ENCODE results near the gene C6orf136. TPM values are rescaled to one million over a fixed set of nuclear protein-coding genes. Genes with fewer than 3 reads are reported as not detected.
A peak's percentile ranks its signal among the peaks of the same experiment; 100 is the strongest.

The C6orf136 gene
- total RNA-seq, 1 donor from 2014 or later: 4.6 TPM

DNA sequence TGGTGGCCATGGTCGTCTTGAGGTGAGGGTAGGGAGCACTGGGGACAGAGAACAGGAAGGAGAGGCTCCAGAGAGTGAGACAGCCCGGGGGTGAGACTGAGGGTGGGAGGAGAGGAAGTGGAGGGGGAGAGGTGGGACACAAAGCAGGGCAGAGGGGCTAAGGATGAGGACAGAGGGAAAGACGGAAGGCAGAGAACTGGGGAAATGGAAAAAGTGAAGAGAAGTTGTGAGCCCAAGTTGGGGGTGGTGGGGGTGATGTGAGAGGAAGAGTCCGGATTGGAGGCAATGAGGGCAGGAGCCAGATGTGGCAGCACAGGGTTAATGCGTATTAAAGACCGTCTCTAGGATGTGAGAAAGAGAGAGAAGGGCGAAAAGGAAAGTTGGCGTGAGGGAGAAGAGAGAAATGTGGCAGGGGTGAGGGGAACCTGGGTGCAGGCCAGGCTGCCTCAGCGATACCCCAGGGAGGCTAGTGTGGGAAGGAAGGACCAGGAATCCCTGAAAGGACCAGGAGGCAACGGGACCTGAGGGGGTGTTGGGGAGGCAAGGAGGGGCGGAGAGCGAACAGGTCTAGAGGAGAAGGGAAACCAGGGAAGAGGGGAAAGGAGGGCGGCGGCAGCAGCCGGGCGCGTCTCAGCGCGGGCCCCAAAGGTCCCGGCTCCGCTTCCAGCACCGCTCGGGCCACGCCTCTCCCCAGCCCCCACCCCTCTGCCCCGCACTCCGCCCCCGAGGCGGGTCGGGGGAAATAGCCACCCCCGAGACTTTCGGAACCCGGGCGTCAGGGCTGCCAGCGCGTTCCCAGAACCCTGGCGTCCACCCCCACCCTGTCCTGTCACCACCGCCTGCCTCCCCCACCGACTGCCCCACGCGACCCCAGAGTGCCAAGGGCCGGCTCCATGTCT, 39.3 kb downstream of the C6orf136 start, which contains the start of gene PPP1R18:
PPP1R18 (minus strand) TSS at position 637 of the 899 bp plus-strand sequence; CDS start at position 10, 627 bp downstream.
- H3K4me3 ChIP-seq (ENCODE audit: low read depth, low read length): peak within 1 kb of the TSS; percentile 94
- DNase-seq (ENCODE audit: low read depth): no peak
- TF ChIP-seq, protein P1, sequence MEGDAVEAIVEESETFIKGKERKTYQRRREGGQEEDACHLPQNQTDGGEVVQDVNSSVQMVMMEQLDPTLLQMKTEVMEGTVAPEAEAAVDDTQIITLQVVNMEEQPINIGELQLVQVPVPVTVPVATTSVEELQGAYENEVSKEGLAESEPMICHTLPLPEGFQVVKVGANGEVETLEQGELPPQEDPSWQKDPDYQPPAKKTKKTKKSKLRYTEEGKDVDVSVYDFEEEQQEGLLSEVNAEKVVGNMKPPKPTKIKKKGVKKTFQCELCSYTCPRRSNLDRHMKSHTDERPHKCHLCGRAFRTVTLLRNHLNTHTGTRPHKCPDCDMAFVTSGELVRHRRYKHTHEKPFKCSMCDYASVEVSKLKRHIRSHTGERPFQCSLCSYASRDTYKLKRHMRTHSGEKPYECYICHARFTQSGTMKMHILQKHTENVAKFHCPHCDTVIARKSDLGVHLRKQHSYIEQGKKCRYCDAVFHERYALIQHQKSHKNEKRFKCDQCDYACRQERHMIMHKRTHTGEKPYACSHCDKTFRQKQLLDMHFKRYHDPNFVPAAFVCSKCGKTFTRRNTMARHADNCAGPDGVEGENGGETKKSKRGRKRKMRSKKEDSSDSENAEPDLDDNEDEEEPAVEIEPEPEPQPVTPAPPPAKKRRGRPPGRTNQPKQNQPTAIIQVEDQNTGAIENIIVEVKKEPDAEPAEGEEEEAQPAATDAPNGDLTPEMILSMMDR (conservative IDR thresholded peaks at IDR 0.05; ENCODE audit: low read depth, low read length): no peak

DNA sequence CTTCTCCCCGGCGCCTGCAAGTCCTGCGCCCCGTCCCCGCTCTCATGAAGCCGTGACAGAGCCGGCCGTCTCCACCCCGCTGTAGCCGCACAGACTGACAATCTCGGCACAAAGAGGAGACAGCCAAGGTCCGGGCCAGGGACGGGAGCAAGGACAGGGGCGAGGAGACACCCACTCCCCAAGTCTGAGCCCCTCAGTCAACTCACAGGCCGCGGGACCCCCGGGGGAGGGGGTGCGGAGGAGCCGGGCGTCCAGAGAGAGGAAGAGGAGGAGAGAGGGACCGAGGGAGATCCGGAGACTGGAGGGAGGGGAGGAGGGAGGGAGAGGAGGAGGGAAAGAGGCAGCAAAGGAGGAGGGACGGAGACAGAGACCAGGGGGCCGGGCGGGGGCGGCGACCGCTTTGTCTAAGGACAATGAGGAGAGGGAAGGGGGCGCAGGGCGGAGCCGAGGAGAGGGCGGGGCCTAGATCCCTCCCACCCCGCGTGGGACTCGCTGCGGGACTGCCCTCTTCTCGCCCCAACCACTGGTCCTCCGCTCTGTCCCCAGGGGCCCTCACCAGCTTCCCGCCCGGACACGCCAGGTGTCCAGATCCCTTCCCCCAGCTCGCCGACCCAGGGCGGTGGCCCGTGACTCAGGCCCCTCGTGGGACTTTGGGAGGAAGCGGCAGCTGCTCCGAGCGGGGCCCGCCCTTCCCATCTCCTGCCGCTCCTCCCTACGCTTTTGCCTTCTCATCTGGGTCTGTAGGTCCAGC, 40.1 kb downstream of the C6orf136 start:
- DNase-seq (ENCODE audit: low read depth): no peak
- TF ChIP-seq, protein P1 (conservative IDR thresholded peaks at IDR 0.05; ENCODE audit: low read depth, low read length): no peak
- peak overlapping the region; percentile 94 for H3K4me3 ChIP-seq (ENCODE audit: low read depth, low read length)

- TF ChIP-seq, protein P1 (conservative IDR thresholded peaks at IDR 0.05; ENCODE audit: low read depth, low read length): peak; percentile 22
- no peak for DNase-seq (ENCODE audit: low read depth)
- peak overlapping the region; percentile 94 for H3K4me3 ChIP-seq (ENCODE audit: low read depth, low read length)
These were observed 40.9 kb downstream of the C6orf136 start for GRCh38 chr6:30687659-30688431.

DNA sequence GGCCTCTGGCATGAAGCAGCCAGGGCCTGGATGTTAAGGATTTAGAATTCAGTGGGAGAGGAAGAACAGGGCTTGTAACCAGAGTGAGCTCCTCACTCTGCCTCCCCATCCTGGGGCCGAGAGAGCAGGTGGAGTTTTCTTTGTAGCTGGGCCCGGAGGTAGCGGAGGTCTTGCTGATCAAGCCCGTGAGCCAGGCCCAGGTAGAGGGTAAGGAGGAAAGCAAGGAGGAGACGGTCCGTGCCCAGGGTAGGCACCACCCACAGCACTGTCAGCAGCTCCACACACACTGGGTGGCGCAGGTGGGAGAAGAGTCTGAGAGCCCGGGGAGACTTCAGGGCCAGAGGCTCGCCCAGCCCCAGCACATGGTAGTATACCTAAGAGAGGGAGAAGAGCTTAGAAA, 41.6 kb downstream of the C6orf136 start:
- TF ChIP-seq, protein P1 (conservative IDR thresholded peaks at IDR 0.05; ENCODE audit: low read depth, low read length): no peak
- H3K4me3 ChIP-seq (ENCODE audit: low read depth, low read length): peak overlapping the region; percentile 94
- DNase-seq (ENCODE audit: low read depth): no peak

- TF ChIP-seq, protein P1 (conservative IDR thresholded peaks at IDR 0.05; ENCODE audit: low read depth, low read length): no peak
- DNase-seq (ENCODE audit: low read depth): no peak
- no peak overlapping the region for H3K4me3 ChIP-seq (ENCODE audit: low read depth, low read length)
These were observed 42.3 kb downstream of the C6orf136 start for GRCh38 chr6:30689022-30689865.

GRCh38 chr6:30689985-30690384, 43.1 kb downstream of the C6orf136 start:
- DNase-seq (ENCODE audit: low read depth): no peak
- H3K4me3 ChIP-seq (ENCODE audit: low read depth, low read length): peak overlapping the region; percentile 82
- TF ChIP-seq, protein P1 (conservative IDR thresholded peaks at IDR 0.05; ENCODE audit: low read depth, low read length): no peak

All from epithelial cell of proximal tubule (primary cell).